Neural progenitor cell (in vitro differentiated cells): ENCODE results near the gene RARRES2.

Source experiments
- EZH2phosphoT487 ChIP-seq: fragments of 200-600 bp; sonication (generic); IDR thresholded peaks from 2 replicates; pipeline ENCODE4 v1.6.1; 2017; ENCODE audit warnings: antibody characterized with exemption
- TF ChIP-seq, protein P1 (sequence below): fragments of 200-600 bp; sonication (generic); IDR thresholded peaks from 2 replicates; pipeline ENCODE4 v1.5.1; 2017; ENCODE audit warnings: antibody characterized with exemption, mild to moderate bottlenecking

- no peak for TF ChIP-seq EZH2phosphoT487
- TF ChIP-seq, protein P1, sequence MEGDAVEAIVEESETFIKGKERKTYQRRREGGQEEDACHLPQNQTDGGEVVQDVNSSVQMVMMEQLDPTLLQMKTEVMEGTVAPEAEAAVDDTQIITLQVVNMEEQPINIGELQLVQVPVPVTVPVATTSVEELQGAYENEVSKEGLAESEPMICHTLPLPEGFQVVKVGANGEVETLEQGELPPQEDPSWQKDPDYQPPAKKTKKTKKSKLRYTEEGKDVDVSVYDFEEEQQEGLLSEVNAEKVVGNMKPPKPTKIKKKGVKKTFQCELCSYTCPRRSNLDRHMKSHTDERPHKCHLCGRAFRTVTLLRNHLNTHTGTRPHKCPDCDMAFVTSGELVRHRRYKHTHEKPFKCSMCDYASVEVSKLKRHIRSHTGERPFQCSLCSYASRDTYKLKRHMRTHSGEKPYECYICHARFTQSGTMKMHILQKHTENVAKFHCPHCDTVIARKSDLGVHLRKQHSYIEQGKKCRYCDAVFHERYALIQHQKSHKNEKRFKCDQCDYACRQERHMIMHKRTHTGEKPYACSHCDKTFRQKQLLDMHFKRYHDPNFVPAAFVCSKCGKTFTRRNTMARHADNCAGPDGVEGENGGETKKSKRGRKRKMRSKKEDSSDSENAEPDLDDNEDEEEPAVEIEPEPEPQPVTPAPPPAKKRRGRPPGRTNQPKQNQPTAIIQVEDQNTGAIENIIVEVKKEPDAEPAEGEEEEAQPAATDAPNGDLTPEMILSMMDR = no peak
These were observed 34.5 kb upstream of the RARRES2 start for GRCh38 chr7:150375662-150376521.
